ENCODE results near the gene CREB3L2.

DNA sequence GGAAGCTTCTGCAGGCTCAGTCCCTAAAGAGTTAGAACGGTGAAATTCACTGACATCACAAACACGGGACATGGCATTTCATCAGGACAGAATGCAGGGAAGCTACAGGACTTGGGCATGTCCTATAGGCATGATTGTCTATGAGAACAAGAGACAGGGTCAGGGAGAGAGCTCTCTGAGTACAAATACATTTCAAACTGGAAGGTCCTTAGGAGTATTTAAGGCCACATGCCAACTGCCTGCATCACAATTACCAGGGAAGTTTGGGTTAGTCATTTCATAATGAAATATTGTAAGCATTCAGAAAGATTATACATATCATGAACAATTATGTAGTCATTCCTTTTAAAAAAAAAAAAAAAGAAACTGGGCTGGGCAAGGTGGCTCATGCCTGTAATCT lies 71.3 kb downstream of the CREB3L2 start:
- TF ChIP-seq, protein P1, sequence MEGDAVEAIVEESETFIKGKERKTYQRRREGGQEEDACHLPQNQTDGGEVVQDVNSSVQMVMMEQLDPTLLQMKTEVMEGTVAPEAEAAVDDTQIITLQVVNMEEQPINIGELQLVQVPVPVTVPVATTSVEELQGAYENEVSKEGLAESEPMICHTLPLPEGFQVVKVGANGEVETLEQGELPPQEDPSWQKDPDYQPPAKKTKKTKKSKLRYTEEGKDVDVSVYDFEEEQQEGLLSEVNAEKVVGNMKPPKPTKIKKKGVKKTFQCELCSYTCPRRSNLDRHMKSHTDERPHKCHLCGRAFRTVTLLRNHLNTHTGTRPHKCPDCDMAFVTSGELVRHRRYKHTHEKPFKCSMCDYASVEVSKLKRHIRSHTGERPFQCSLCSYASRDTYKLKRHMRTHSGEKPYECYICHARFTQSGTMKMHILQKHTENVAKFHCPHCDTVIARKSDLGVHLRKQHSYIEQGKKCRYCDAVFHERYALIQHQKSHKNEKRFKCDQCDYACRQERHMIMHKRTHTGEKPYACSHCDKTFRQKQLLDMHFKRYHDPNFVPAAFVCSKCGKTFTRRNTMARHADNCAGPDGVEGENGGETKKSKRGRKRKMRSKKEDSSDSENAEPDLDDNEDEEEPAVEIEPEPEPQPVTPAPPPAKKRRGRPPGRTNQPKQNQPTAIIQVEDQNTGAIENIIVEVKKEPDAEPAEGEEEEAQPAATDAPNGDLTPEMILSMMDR (IDR thresholded peaks at IDR 0.05) = no peak
- TF ChIP-seq POLR2A (IDR thresholded peaks at IDR 0.05) = no peak
